B cell (primary cell): ENCODE results near the gene VPREB1. TPM values are rescaled to one million over a fixed set of nuclear protein-coding genes. Genes with fewer than 3 reads are reported as not detected.

Experiments used
- ATAC-seq: fragments of 200-7000 bp; cut with Tn5 transposase; one replicate; pipeline ENCODE4 v1.10.0; 2021; ENCODE audit warnings: low read depth, mild to moderate bottlenecking, moderate number of reproducible peaks, moderate library complexity
- CTCF ChIA-PET: fragments of 350-600 bp; sonication (Branson Sonifier 250); formaldehyde crosslinking; loops from one replicate; lab custom pipeline; 2021; ENCODE audit warnings: antibody characterized with exemption, inconsistent platforms; lab: Charles Lee
- POLR2A ChIA-PET: fragments of 350-600 bp; sonication (Branson Sonifier 250); formaldehyde crosslinking; loops from one replicate; lab custom pipeline; 2021; ENCODE audit warnings: antibody characterized with exemption; lab: Charles Lee
- DNase-seq: peaks from one replicate; pipeline ENCODE4 v3.0.0; 2013
- H2AFZ ChIP-seq: 2 replicates; pipeline ENCODE4 v1.6.1; 2012; ENCODE audit warnings: mild to moderate bottlenecking, low read depth, low read length; ENCODE audit not compliant: insufficient read depth, poor library complexity, severe bottlenecking
- H3K27ac ChIP-seq, 2 donors: 1 replicate in 1 of 2; 2 replicates in 1 of 2; pipeline ENCODE4 v1.5.1; 2012 to 2013; ENCODE audit warnings: low read length in 2 of 2, mild to moderate bottlenecking in 2 of 2, moderate library complexity in 1 of 2
- H3K27me3 ChIP-seq, 4 experiments: fragments of 200-600 bp in 1 of 4; sonication (generic) in 1 of 4; replicated peaks in 1 of 4; 1 replicate in 2 of 4; 2 replicates in 2 of 4; pipeline versions ENCODE4 v1.6.1 to v1.7.0; 2013 to 2016; ENCODE audit warnings: low read length in 3 of 4, mild to moderate bottlenecking in 2 of 4, mixed read lengths in 1 of 4, moderate library complexity in 1 of 4; ENCODE audit not compliant: insufficient read depth in 4 of 4, control insufficient read depth in 3 of 4; ENCODE audit errors: control extremely low read depth in 1 of 4
- H3K36me3 ChIP-seq, 2 experiments: replicated peaks in 1 of 2; 1 replicate in 1 of 2; 2 replicates in 1 of 2; pipeline versions ENCODE4 v1.6.1 to v1.7.1; 2013; ENCODE audit warnings: low read length in 1 of 2; ENCODE audit not compliant: insufficient read depth in 2 of 2, control insufficient read depth in 1 of 2; ENCODE audit errors: control extremely low read depth in 1 of 2, extremely low read depth in 1 of 2
- H3K4me1 ChIP-seq, 2 donors: fragments of 200-600 bp in 1 of 2; sonication (generic) in 1 of 2; 1 replicate in 1 of 2; 2 replicates in 1 of 2; pipeline versions ENCODE4 v1.5.1 to v1.6.1; 2013 to 2017; ENCODE audit warnings: low read length in 2 of 2; ENCODE audit not compliant: control insufficient read depth in 2 of 2, insufficient read depth in 2 of 2
- H3K4me2 ChIP-seq: replicated peaks from 2 replicates; pipeline ENCODE3; 2012; ENCODE audit warnings: mild to moderate bottlenecking, low read depth, low read length; ENCODE audit not compliant: poor library complexity, severe bottlenecking
- H3K4me3 ChIP-seq, 5 experiments: fragments of 200-600 bp in 1 of 5; sonication (generic) in 1 of 5; 1 replicate in 3 of 5; 2 replicates in 2 of 5; pipeline versions ENCODE4 v1.5.1 to v1.7.0; 2011 to 2016; ENCODE audit warnings: low read length in 4 of 5, mild to moderate bottlenecking in 4 of 5, low read depth in 2 of 5, control low read depth in 1 of 5, moderate library complexity in 1 of 5; ENCODE audit not compliant: insufficient read depth in 1 of 5; ENCODE audit errors: control extremely low read depth in 1 of 5, extremely low read depth in 1 of 5
- H3K79me2 ChIP-seq: fragments of 200-600 bp; sonication (generic); one replicate; pipeline ENCODE4 v1.6.0; 2016; ENCODE audit warnings: low read length; ENCODE audit not compliant: control insufficient read depth, insufficient read depth
- H3K9ac ChIP-seq: fragments of 200-600 bp; sonication (generic); 2 replicates; pipeline ENCODE4 v1.6.1; 2017; ENCODE audit warnings: mild to moderate bottlenecking, low read length, moderate library complexity
- H3K9me3 ChIP-seq, 3 donors: one replicate each; pipeline versions ENCODE4 v1.6.1 to v1.7.1; 2013; ENCODE audit warnings: low read length in 2 of 3; ENCODE audit not compliant: control insufficient read depth in 2 of 3, insufficient read depth in 1 of 3; ENCODE audit errors: control extremely low read depth in 1 of 3
- H4K20me1 ChIP-seq: 2 replicates; pipeline ENCODE4 v1.6.0; 2012; ENCODE audit warnings: mild to moderate bottlenecking, low read length; ENCODE audit not compliant: insufficient read depth, control insufficient read depth, poor library complexity, severe bottlenecking
- H3K27ac Mint-ChIP-seq: one replicate; pipeline ENCODE4 v1.8.0; 2021; ENCODE audit warnings: mixed read lengths
- H3K27me3 Mint-ChIP-seq: one replicate; pipeline ENCODE4 v1.8.0; 2021; ENCODE audit warnings: mixed read lengths
- H3K4me1 Mint-ChIP-seq: one replicate; pipeline ENCODE4 v1.8.0; 2021; ENCODE audit warnings: mixed read lengths
- H3K4me3 Mint-ChIP-seq: one replicate; pipeline ENCODE4 v1.8.0; 2021; ENCODE audit warnings: mixed read lengths
- H3K9me3 Mint-ChIP-seq: one replicate; pipeline ENCODE4 v1.8.0; 2022; ENCODE audit warnings: mixed read lengths; ENCODE audit not compliant: insufficient read depth
- CTCF ChIP-seq: fragments of 200-600 bp; IDR thresholded peaks from one replicate; pipeline ENCODE4 v1.8.0; 2022; ENCODE audit warnings: antibody characterized with exemption, mild to moderate bottlenecking
- EZH2 ChIP-seq: IDR thresholded peaks from 2 replicates; pipeline ENCODE4 v1.6.1; 2012; ENCODE audit warnings: borderline replicate concordance, low read depth, mild to moderate bottlenecking, moderate library complexity, low read length; ENCODE audit not compliant: insufficient read depth, poor library complexity, severe bottlenecking
- WGBS: methylation state at CpG from one replicate; pipeline ENCODE4 v1.1.5; 2013; ENCODE audit warnings: missing lambda C conversion rate; ENCODE audit not compliant: insufficient coverage; 5-methylcytosine and 5-hydroxymethylcytosine counted together
- intact Hi-C: fragments of 100-400 bp; cut with micrococcal nuclease; formaldehyde crosslinking; loops from one replicate; pipeline ENCODE4 v1.10.0; 2022
- polyA plus RNA-seq: library from polyadenylated mRNA; depleted of rRNA; stranded (reverse); fragments of >200 nt; gene quantifications from 2 replicates; pipeline ENCODE4 v1.2.3, GENCODE V29; 2012
- total RNA-seq, 2 donors: library from RNA; stranded (reverse); fragments of 120-200 nt in 1 of 2; gene quantifications; 1 replicate in 1 of 2; 2 replicates in 1 of 2; pipeline versions ENCODE4 v1.2.3 to v1.2.4, GENCODE V29; 2013 to 2022

VPREB1 gene
- total and polyA plus RNA-seq, 2 donors (not counting 1 experiment from before 2014, with no cell fraction given) = 1.2 TPM; not detected in 1

GRCh38 chr22:22195265-22196017, 49.1 kb upstream of the VPREB1 start:
- Histone ChIP-seq H3K9me3 (peaks cover 0 to 7% (median 0%) of the 10 kb centered on the region in 3 donors), H3K36me3 (no peaks in the 10 kb centered on the region), H3K27me3 (no peaks in the 10 kb centered on the region), H4K20me1 (no peaks in the 10 kb centered on the region), H3K79me2 (no peaks in the 10 kb centered on the region), H3K27ac (peak overlapping the region; percentile 54 to 75), H3K9ac (peak overlapping the region; percentile 21), H3K4me1 (peaks cover 41 to 46% of the 10 kb centered on the region in 2 donors), H3K4me3 (peak overlapping the region in 4 of 5 experiments; percentile 3 to 38 (median 28)), H3K4me2 (peak overlapping the region; percentile 64), H2AFZ (peak overlapping the region; percentile 16)
- no peaks in the 10 kb centered on the region for H3K9me3 Mint-ChIP-seq
- ChIA-PET POLR2A (interaction anchor here (0.5 to 3.0 kb wide), 8 partner anchors 12 to 736 kb away, joined by 3 to 38 read pairs (median 6); no protein-coding TSS in a partner anchor), CTCF (interaction anchor here (0.6 to 6.4 kb wide), 27 partner anchors 12 to 740 kb away, joined by 3 to 166 read pairs (median 5); no protein-coding TSS in a partner anchor)
- TF ChIP-seq EZH2 (no peak), CTCF (peak; percentile 93)
- peaks cover 62% of the 10 kb centered on the region for H3K4me1 Mint-ChIP-seq
- H3K27ac Mint-ChIP-seq = peak overlapping the region; percentile 91
- WGBS = 25% methylated on average over 6 of the region's 7 CpGs
- intact Hi-C loops = loop anchor here (1.0 to 2.0 kb wide), 7 partner anchors 13 to 165 kb away; no protein-coding TSS in a partner anchor
- no peaks in the 10 kb centered on the region for H3K27me3 Mint-ChIP-seq
- ATAC-seq = peak; percentile 75
- peak; percentile 92 for DNase-seq
- H3K4me3 Mint-ChIP-seq = peak overlapping the region; percentile 82
